Measurements from ENCODE around the gene DNAJC11.

DNA sequence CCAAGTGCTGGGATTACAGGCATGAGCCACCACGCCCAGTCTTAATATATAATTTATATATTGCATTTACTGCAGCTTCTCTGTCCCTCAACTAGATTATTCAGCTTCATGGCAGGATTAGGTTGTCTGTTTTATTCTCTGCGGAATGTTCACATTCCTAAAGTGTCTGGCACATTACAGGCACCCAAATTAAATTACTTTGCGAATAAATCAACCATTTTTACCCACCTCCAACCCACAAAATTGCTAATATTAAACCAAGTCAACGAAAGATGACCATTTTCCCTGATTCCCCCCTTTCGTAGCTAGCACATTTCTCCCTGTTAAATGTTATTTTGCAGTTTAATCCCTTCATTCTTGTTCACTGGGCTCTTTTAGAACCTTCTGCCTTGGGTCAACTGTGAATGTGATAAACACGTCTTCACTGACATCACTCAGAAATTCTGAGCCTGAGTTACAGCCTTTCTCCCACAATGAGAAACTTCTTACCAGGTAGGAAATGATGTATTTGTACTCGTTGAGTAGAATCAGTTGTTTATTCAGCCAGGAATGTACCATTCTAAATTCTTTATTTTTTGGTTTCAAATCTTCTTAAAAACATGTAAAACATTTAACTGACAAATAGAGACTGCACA, 41.1 kb downstream of the DNAJC11 start:
- TF ChIP-seq, protein P1, sequence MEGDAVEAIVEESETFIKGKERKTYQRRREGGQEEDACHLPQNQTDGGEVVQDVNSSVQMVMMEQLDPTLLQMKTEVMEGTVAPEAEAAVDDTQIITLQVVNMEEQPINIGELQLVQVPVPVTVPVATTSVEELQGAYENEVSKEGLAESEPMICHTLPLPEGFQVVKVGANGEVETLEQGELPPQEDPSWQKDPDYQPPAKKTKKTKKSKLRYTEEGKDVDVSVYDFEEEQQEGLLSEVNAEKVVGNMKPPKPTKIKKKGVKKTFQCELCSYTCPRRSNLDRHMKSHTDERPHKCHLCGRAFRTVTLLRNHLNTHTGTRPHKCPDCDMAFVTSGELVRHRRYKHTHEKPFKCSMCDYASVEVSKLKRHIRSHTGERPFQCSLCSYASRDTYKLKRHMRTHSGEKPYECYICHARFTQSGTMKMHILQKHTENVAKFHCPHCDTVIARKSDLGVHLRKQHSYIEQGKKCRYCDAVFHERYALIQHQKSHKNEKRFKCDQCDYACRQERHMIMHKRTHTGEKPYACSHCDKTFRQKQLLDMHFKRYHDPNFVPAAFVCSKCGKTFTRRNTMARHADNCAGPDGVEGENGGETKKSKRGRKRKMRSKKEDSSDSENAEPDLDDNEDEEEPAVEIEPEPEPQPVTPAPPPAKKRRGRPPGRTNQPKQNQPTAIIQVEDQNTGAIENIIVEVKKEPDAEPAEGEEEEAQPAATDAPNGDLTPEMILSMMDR (IDR thresholded peaks at IDR 0.05; ENCODE audit: insufficient read depth, low read length): no peak
- TF ChIP-seq, protein P2, sequence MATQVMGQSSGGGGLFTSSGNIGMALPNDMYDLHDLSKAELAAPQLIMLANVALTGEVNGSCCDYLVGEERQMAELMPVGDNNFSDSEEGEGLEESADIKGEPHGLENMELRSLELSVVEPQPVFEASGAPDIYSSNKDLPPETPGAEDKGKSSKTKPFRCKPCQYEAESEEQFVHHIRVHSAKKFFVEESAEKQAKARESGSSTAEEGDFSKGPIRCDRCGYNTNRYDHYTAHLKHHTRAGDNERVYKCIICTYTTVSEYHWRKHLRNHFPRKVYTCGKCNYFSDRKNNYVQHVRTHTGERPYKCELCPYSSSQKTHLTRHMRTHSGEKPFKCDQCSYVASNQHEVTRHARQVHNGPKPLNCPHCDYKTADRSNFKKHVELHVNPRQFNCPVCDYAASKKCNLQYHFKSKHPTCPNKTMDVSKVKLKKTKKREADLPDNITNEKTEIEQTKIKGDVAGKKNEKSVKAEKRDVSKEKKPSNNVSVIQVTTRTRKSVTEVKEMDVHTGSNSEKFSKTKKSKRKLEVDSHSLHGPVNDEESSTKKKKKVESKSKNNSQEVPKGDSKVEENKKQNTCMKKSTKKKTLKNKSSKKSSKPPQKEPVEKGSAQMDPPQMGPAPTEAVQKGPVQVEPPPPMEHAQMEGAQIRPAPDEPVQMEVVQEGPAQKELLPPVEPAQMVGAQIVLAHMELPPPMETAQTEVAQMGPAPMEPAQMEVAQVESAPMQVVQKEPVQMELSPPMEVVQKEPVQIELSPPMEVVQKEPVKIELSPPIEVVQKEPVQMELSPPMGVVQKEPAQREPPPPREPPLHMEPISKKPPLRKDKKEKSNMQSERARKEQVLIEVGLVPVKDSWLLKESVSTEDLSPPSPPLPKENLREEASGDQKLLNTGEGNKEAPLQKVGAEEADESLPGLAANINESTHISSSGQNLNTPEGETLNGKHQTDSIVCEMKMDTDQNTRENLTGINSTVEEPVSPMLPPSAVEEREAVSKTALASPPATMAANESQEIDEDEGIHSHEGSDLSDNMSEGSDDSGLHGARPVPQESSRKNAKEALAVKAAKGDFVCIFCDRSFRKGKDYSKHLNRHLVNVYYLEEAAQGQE (IDR thresholded peaks at IDR 0.05; ENCODE audit: insufficient replicate concordance, low read depth): no peak
- TF ChIP-seq POLR2AphosphoS5 (IDR thresholded peaks at IDR 0.05; ENCODE audit: low read depth) (no peak), SPI1 (IDR thresholded peaks at IDR 0.05; ENCODE audit: borderline replicate concordance, low read depth) (no peak)

Data from HL-60 (cell line).